Prostate gland (tissue), 2 donors: ENCODE measurements around the gene MKRN2. TPM values are rescaled to one million over a fixed set of nuclear protein-coding genes. Genes with fewer than 3 reads are reported as not detected.

ENCODE experiments used
- DNase-seq: peaks from one replicate; pipeline ENCODE4 v3.0.0-alpha.2; 2019; ENCODE audit warnings: low spot score
- H3K27ac ChIP-seq, 2 donors: fragments of 200-600 bp; sonication (generic); 2 replicates each; pipeline ENCODE4 v1.5.1; 2017 to 2019
- H3K27me3 ChIP-seq: fragments of 200-600 bp; sonication (generic); replicated peaks from 2 replicates; pipeline ENCODE4 v1.5.1; 2019; ENCODE audit not compliant: insufficient read depth
- H3K36me3 ChIP-seq, 2 donors: fragments of 200-600 bp; sonication (generic); 1 replicate in 1 of 2; 2 replicates in 1 of 2; pipeline versions ENCODE4 v1.5.1 to v1.8.1; 2017 to 2019
- H3K4me1 ChIP-seq: fragments of 200-600 bp; sonication (generic); replicated peaks from 2 replicates; pipeline ENCODE4 v1.5.1; 2019
- H3K4me3 ChIP-seq, 2 donors: fragments of 200-600 bp; sonication (generic); 2 replicates each; pipeline ENCODE4 v1.5.1; 2017 to 2019
- H3K9me3 ChIP-seq: fragments of 200-600 bp; sonication (generic); 2 replicates; pipeline ENCODE4 v1.5.1; 2017
- CTCF ChIP-seq, 4 experiments: fragments of 200-600 bp in 2 of 4; fragments of 450-650 bp in 2 of 4; sonication (generic) in 2 of 4; IDR thresholded peaks; 1 replicate in 3 of 4; 2 replicates in 1 of 4; pipeline ENCODE4 v1.5.1; 2016 to 2019; ENCODE audit warnings: antibody characterized with exemption in 4 of 4, mild to moderate bottlenecking in 2 of 4, moderate library complexity in 2 of 4
- POLR2A ChIP-seq: fragments of 450-650 bp; IDR thresholded peaks from one replicate; pipeline ENCODE4 v1.6.1; 2016; ENCODE audit warnings: antibody characterized with exemption, mild to moderate bottlenecking
- POLR2AphosphoS5 ChIP-seq: sonication (generic); formaldehyde crosslinking; IDR thresholded peaks from one replicate; pipeline ENCODE4 v1.6.1; 2017; ENCODE audit warnings: antibody characterized with exemption
- WGBS: methylation state at CpG from one replicate; pipeline ENCODE4 v1.1.5; 2018; 5-methylcytosine and 5-hydroxymethylcytosine counted together
- intact Hi-C: fragments of 100-400 bp; cut with DNase I; formaldehyde crosslinking; loops from one replicate; pipeline ENCODE4 v1.14.2; 2022
- total RNA-seq, 2 donors: library from RNA; depleted of rRNA; stranded (reverse); fragments of >200 nt; gene quantifications; one replicate each; pipeline ENCODE4 v1.1.0, GENCODE V29; 2016

Gene MKRN2
- total RNA-seq, 2 donors from 2014 or later = 22.2 to 54.5 TPM

- H3K9me3 ChIP-seq = no peaks in the 10 kb centered on the region
- no peaks in the 10 kb centered on the region for H3K4me1 ChIP-seq
- H3K27ac ChIP-seq = no peak overlapping the region
- no peaks in the 10 kb centered on the region for H3K27me3 ChIP-seq
- intact Hi-C loops = no loop called here
- peaks cover 0 to 12% of the 10 kb centered on the region in 2 donors for H3K36me3 ChIP-seq
- TF ChIP-seq CTCF (IDR thresholded peaks at IDR 0.05) (no peak), POLR2AphosphoS5 (no peak), POLR2A (no peak)
- WGBS = 74% methylated on average over 4 of the region's 4 CpGs
- H3K4me3 ChIP-seq = no peak overlapping the region
- DNase-seq = no peak
These were observed 25.8 kb downstream of the MKRN2 start for GRCh38 chr3:12582730-12583129.

GRCh38 chr3:12583280-12583679 is 26.4 kb downstream of the MKRN2 start:
- H3K27me3 ChIP-seq = no peaks in the 10 kb centered on the region
- H3K4me1 ChIP-seq = no peaks in the 10 kb centered on the region
- H3K27ac ChIP-seq = no peak overlapping the region
- intact Hi-C loops = no loop called here
- no peak overlapping the region for H3K4me3 ChIP-seq
- H3K36me3 ChIP-seq = peaks cover 0 to 14% of the 10 kb centered on the region in 2 donors
- DNase-seq = no peak
- TF ChIP-seq POLR2A (no peak), POLR2AphosphoS5 (no peak), CTCF (IDR thresholded peaks at IDR 0.05) (no peak)
- no peaks in the 10 kb centered on the region for H3K9me3 ChIP-seq

- WGBS = 84% methylated on average over 2 of the region's 2 CpGs
- intact Hi-C loops = no loop called here
- TF ChIP-seq POLR2AphosphoS5 (no peak), CTCF (IDR thresholded peaks at IDR 0.05) (no peak), POLR2A (no peak)
- H3K27me3 ChIP-seq = no peaks in the 10 kb centered on the region
- peaks cover 0 to 23% of the 10 kb centered on the region in 2 donors for H3K36me3 ChIP-seq
- H3K4me1 ChIP-seq = no peaks in the 10 kb centered on the region
- no peaks in the 10 kb centered on the region for H3K9me3 ChIP-seq
- DNase-seq = no peak
- no peak overlapping the region for H3K27ac ChIP-seq
- H3K4me3 ChIP-seq = no peak overlapping the region
These were observed 27.2 kb downstream of the MKRN2 start for GRCh38 chr3:12584083-12584482.

GRCh38 chr3:12585181-12585580 is 28.3 kb downstream of the MKRN2 start:
- intact Hi-C loops = no loop called here
- Histone ChIP-seq H3K4me1 (no peaks in the 10 kb centered on the region), H3K4me3 (no peak overlapping the region), H3K27me3 (no peaks in the 10 kb centered on the region), H3K36me3 (peaks cover 0 to 28% of the 10 kb centered on the region in 2 donors), H3K9me3 (no peaks in the 10 kb centered on the region), H3K27ac (no peak overlapping the region)
- 88% methylated on average over 3 of the region's 3 CpGs for WGBS
- no peak for DNase-seq
- no peak for TF ChIP-seq CTCF (IDR thresholded peaks at IDR 0.05)
- TF ChIP-seq POLR2AphosphoS5 = no peak
- TF ChIP-seq POLR2A = no peak

GRCh38 chr3:12585970-12586369 is 29.1 kb downstream of the MKRN2 start:
- DNase-seq = no peak
- H3K9me3 ChIP-seq = no peaks in the 10 kb centered on the region
- intact Hi-C loops = no loop called here
- H3K4me1 ChIP-seq = no peaks in the 10 kb centered on the region
- no peak overlapping the region for H3K4me3 ChIP-seq
- H3K36me3 ChIP-seq = peaks cover 0 to 34% of the 10 kb centered on the region in 2 donors
- 70% methylated on average over 5 of the region's 5 CpGs for WGBS
- no peak overlapping the region for H3K27ac ChIP-seq
- no peaks in the 10 kb centered on the region for H3K27me3 ChIP-seq
- no peak for TF ChIP-seq CTCF (IDR thresholded peaks at IDR 0.05)
- no peak for TF ChIP-seq POLR2AphosphoS5
- no peak for TF ChIP-seq POLR2A
